Stimulated activated CD4-positive, alpha-beta T cell treated with anti-CD3 and anti-CD28 coated beads, Interleukin-1b, Interleukin-23, amount 100 ng/mL, for 4 hours (primary cell): Measurements from ENCODE around the gene GBX2.

Source experiments
- DNase-seq, 2 donors: peaks; one replicate each; pipeline ENCODE4 v3.0.0-alpha.2; 2020; ENCODE audit warnings: low read depth in 2 of 2

GBX2 gene

GRCh38 chr2:236180831-236181453, 12.8 kb upstream of the GBX2 start:
- peak in 1 of 2 donors; percentile 25 for DNase-seq

GRCh38 chr2:236180076-236180816, 12.1 kb upstream of the GBX2 start:
- DNase-seq, result no peak

- no peak for DNase-seq
Observed at GRCh38 chr2:236179236-236180075, 11.3 kb upstream of the GBX2 start.

GRCh38 chr2:236178890-236179235, 10.7 kb upstream of the GBX2 start:
- DNase-seq, result no peak

- DNase-seq, result peak; percentile 3 to 24
Observed at GRCh38 chr2:236177967-236178889, 10.0 kb upstream of the GBX2 start.

- no peak for DNase-seq
Observed at GRCh38 chr2:236177604-236177966, 9.4 kb upstream of the GBX2 start.

GRCh38 chr2:236176951-236177350, 8.8 kb upstream of the GBX2 start:
- no peak for DNase-seq

- DNase-seq, result no peak
Observed at GRCh38 chr2:236176417-236176816, 8.2 kb upstream of the GBX2 start.

- DNase-seq, result no peak
Observed at GRCh38 chr2:236175548-236176150, 7.5 kb upstream of the GBX2 start.

GRCh38 chr2:236173729-236174607, 5.8 kb upstream of the GBX2 start:
- DNase-seq, result no peak

- no peak for DNase-seq
Observed at GRCh38 chr2:236173036-236173728, 5.0 kb upstream of the GBX2 start.

- no peak for DNase-seq
Observed at GRCh38 chr2:236172255-236173035, 4.3 kb upstream of the GBX2 start.

- no peak for DNase-seq
Observed at GRCh38 chr2:236171680-236172254, 3.6 kb upstream of the GBX2 start.

- no peak for DNase-seq
Observed at GRCh38 chr2:236171181-236171679, 3.0 kb upstream of the GBX2 start.

- no peak for DNase-seq
Observed at GRCh38 chr2:236170590-236171165, 2.5 kb upstream of the GBX2 start.

- no peak for DNase-seq
Observed at GRCh38 chr2:236169741-236170589, 1.8 kb upstream of the GBX2 start.

- DNase-seq, result no peak
Observed at GRCh38 chr2:236169151-236169721, 1.1 kb upstream of the GBX2 start.
